Chondrocyte (in vitro differentiated cells): ENCODE measurements around the gene MGRN1. TPM values are rescaled to one million over a fixed set of nuclear protein-coding genes. Genes with fewer than 3 reads are reported as not detected.

Experiments used
- DNase-seq: peaks from one replicate; pipeline ENCODE4 v3.0.0; 2021; ENCODE audit warnings: mixed read lengths, low spot score
- H3K27ac Mint-ChIP-seq: one replicate; pipeline ENCODE4 v1.8.0; 2021; ENCODE audit warnings: mild to moderate bottlenecking, moderate library complexity, mixed read lengths; ENCODE audit not compliant: unreplicated experiment
- H3K27me3 Mint-ChIP-seq: 2 replicates; pipeline ENCODE4 v1.8.0; 2021; ENCODE audit warnings: low read depth, mixed read lengths
- H3K36me3 Mint-ChIP-seq: 2 replicates; pipeline ENCODE4 v1.8.0; 2021; ENCODE audit warnings: low read depth, mixed read lengths
- H3K4me1 Mint-ChIP-seq: 2 replicates; pipeline ENCODE4 v1.8.0; 2021; ENCODE audit warnings: low read depth, mild to moderate bottlenecking, mixed read lengths
- H3K4me3 Mint-ChIP-seq: one replicate; pipeline ENCODE4 v1.8.0; 2021; ENCODE audit warnings: mild to moderate bottlenecking, moderate library complexity, mixed read lengths; ENCODE audit not compliant: unreplicated experiment
- H3K9me3 Mint-ChIP-seq: 2 replicates; pipeline ENCODE4 v1.8.0; 2021; ENCODE audit warnings: low read depth, mixed read lengths
- total RNA-seq: library from RNA; stranded (reverse); gene quantifications from 3 replicates; pipeline ENCODE4 v1.2.1, GENCODE V29; 2021
- TF ChIP-seq, protein P1 (sequence below): fragments of 200-600 bp; sonication (generic); IDR thresholded peaks from 2 replicates; pipeline ENCODE4 v1.5.0; 2021; ENCODE audit warnings: antibody characterized with exemption, mild to moderate bottlenecking, moderate library complexity

The MGRN1 gene
- total RNA-seq, 1 donor from 2014 or later, result 83.4 TPM

GRCh38 chr16:4654964-4655590 is 30.5 kb downstream of the MGRN1 start:
- peaks cover 4% of the 10 kb centered on the region for H3K4me1 Mint-ChIP-seq
- DNase-seq, result no peak
- H3K27ac Mint-ChIP-seq, result no peak overlapping the region
- TF ChIP-seq, protein P1, sequence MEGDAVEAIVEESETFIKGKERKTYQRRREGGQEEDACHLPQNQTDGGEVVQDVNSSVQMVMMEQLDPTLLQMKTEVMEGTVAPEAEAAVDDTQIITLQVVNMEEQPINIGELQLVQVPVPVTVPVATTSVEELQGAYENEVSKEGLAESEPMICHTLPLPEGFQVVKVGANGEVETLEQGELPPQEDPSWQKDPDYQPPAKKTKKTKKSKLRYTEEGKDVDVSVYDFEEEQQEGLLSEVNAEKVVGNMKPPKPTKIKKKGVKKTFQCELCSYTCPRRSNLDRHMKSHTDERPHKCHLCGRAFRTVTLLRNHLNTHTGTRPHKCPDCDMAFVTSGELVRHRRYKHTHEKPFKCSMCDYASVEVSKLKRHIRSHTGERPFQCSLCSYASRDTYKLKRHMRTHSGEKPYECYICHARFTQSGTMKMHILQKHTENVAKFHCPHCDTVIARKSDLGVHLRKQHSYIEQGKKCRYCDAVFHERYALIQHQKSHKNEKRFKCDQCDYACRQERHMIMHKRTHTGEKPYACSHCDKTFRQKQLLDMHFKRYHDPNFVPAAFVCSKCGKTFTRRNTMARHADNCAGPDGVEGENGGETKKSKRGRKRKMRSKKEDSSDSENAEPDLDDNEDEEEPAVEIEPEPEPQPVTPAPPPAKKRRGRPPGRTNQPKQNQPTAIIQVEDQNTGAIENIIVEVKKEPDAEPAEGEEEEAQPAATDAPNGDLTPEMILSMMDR, result no peak
- H3K27me3 Mint-ChIP-seq, result no peaks in the 10 kb centered on the region
- no peak overlapping the region for H3K4me3 Mint-ChIP-seq
- H3K36me3 Mint-ChIP-seq, result peaks cover 16% of the 10 kb centered on the region
- H3K9me3 Mint-ChIP-seq, result no peaks in the 10 kb centered on the region

GRCh38 chr16:4655801-4656200 is 31.2 kb downstream of the MGRN1 start:
- Mint-ChIP-seq H3K27me3 (no peaks in the 10 kb centered on the region), H3K36me3 (peaks cover 14% of the 10 kb centered on the region), H3K4me1 (peaks cover 10% of the 10 kb centered on the region), H3K27ac (no peak overlapping the region), H3K9me3 (no peaks in the 10 kb centered on the region), H3K4me3 (no peak overlapping the region)
- DNase-seq, result no peak
- TF ChIP-seq, protein P1, result no peak

GRCh38 chr16:4656221-4656620 is 31.6 kb downstream of the MGRN1 start:
- Mint-ChIP-seq H3K36me3 (peaks cover 11% of the 10 kb centered on the region), H3K4me1 (peaks cover 13% of the 10 kb centered on the region), H3K4me3 (no peak overlapping the region), H3K9me3 (no peaks in the 10 kb centered on the region), H3K27me3 (no peaks in the 10 kb centered on the region), H3K27ac (no peak overlapping the region)
- TF ChIP-seq, protein P1, result no peak
- DNase-seq, result no peak

GRCh38 chr16:4656695-4657686 is 32.4 kb downstream of the MGRN1 start:
- Mint-ChIP-seq H3K9me3 (no peaks in the 10 kb centered on the region), H3K27me3 (no peaks in the 10 kb centered on the region), H3K4me3 (no peak overlapping the region), H3K36me3 (peaks cover 11% of the 10 kb centered on the region), H3K4me1 (peaks cover 13% of the 10 kb centered on the region), H3K27ac (no peak overlapping the region)
- TF ChIP-seq, protein P1, result no peak
- DNase-seq, result no peak
